GM15510 (cell line): Measurements from ENCODE around the gene MKI67.

Source experiments
- POLR2A ChIP-seq: IDR thresholded peaks from 3 replicates; pipeline ENCODE4 v1.6.1; 2011; ENCODE audit warnings: borderline replicate concordance; ENCODE audit not compliant: insufficient read length; ENCODE audit errors: extremely low read depth

The MKI67 gene

GRCh38 chr10:128049226-128050120 is 76.8 kb downstream of the MKI67 start:
- TF ChIP-seq POLR2A, result no peak

- no peak for TF ChIP-seq POLR2A
These were observed 77.4 kb downstream of the MKI67 start for GRCh38 chr10:128048819-128049210.

- TF ChIP-seq POLR2A, result no peak
These were observed 78.0 kb downstream of the MKI67 start for GRCh38 chr10:128047991-128048818.

GRCh38 chr10:128047351-128047750 is 78.9 kb downstream of the MKI67 start:
- peak; percentile 74 for TF ChIP-seq POLR2A

GRCh38 chr10:128046953-128047290 is 79.3 kb downstream of the MKI67 start:
- TF ChIP-seq POLR2A, result no peak
